GM19395 (cell line): ENCODE measurements around the gene SPTY2D1.
"Not testable (repeated sequence)": the region's sequence is repeated elsewhere in the genome, so short reads cannot be mapped to it uniquely, and the experiment has no call there.

Source experiments
- ATAC-seq: cut with Tn5 transposase; IDR thresholded peaks from one replicate; pipeline ENCODE4 v1.9.1; 2021; ENCODE audit warnings: mild to moderate bottlenecking, moderate library complexity; ENCODE audit not compliant: unreplicated experiment

Gene SPTY2D1, protein sequence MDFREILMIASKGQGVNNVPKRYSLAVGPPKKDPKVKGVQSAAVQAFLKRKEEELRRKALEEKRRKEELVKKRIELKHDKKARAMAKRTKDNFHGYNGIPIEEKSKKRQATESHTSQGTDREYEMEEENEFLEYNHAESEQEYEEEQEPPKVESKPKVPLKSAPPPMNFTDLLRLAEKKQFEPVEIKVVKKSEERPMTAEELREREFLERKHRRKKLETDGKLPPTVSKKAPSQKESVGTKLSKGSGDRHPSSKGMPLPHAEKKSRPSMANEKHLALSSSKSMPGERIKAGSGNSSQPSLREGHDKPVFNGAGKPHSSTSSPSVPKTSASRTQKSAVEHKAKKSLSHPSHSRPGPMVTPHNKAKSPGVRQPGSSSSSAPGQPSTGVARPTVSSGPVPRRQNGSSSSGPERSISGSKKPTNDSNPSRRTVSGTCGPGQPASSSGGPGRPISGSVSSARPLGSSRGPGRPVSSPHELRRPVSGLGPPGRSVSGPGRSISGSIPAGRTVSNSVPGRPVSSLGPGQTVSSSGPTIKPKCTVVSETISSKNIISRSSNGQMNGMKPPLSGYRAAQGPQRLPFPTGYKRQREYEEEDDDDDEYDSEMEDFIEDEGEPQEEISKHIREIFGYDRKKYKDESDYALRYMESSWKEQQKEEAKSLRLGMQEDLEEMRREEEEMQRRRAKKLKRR

DNA sequence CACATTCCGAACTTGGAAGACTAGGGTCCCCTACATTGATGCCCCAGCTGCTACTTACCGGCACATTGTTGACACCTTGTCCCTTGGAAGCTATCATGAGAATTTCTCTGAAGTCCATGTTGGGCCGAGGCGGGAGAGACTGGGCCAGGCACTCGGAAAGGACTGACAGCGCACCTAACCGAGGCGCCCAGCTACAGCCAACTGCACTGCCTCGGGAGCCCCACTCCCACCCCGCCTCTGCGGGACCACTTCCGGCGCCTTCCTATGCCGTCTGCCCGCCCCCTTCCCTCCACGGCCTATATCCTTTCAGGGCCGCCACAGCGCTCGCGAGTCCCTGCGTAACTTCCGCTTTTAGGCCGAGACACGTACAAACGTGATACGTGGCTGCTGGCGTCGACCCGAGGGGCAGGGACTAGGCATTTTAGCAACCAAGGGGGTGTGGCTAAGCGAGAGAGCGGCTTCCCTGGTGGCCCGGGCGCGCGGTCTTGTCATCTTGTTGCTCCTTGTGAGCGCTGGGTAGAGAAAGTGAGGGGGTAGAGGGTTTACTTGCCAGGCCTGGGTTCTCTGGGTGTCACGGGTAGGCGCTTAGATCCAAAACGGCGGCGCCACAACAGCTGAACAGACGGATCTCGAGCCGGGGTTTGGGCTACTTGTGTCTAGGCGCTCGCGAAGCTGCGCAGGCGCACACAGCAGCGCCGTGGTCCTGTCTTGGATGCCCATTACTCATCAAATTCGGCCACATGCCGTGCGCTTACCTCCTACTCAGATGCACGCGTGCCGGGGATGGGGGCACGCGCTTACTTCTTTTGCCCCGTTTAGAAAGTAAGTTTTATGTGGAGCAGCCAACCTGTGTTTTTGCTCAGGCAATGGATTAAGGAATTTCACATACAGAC is at the start of gene SPTY2D1:
SPTY2D1 (minus strand) TSS at position 203 of the 893 bp plus-strand sequence; CDS start at position 118, 85 bp downstream.
- peak; percentile 98 for ATAC-seq

DNA sequence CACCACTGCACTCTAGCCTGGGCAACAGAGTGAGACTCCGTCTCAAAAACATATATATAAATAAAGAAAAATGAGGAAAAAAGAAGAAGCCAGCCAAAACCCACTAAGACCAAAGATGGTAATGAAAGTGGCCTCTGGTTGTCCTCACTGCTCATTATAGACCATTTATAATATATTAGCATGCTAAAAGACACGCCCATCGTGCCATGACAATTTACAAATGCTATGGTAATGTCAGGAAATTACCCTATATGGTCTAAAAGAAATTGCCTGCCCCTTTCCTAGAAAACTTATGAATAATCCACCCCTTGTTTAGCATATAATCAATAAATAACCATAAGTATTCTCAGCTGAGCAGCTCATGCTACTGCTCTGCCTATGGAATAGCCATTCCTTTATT is 48.3 kb upstream of the SPTY2D1 start:
- no peak for ATAC-seq

DNA sequence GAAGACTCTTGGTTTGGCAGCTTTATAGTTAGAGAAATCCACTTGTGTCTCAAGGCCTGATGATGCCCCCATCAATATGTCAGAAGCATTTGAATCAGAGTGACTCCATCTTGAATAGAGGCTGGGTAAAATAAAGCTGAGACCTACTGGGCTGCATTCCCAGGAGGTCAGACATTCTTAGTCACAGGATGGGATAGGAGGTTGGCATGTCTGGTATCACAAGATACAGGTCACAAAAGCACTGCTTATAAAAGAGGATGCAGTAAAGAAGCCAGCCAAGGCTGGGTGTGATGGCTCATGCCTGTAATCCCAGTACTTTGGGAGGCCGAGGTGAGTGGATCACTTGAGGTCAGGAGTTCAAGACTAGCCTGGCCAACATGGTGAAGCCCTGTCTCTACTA is 47.8 kb upstream of the SPTY2D1 start:
- ATAC-seq: not testable (repeated sequence)

DNA sequence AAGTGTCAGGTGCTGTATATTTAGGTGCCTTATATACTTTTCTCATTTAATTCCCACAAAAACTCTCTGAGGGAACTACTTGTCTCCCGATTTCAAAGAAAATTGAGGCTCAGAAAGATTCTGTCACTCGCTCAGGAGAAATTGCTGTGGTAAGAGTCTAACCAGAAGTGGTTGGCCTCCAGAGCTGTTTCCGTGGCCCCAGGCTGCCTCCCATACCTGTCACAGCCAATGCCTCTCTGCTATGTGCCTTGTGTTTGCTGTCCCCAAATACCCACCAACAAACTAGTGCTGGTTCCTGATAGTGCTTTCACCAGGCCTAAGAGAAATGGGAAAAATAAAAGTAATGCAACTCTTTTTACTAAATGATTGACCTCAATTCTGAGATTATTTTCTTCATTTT is 43.4 kb upstream of the SPTY2D1 start:
- no peak for ATAC-seq

DNA sequence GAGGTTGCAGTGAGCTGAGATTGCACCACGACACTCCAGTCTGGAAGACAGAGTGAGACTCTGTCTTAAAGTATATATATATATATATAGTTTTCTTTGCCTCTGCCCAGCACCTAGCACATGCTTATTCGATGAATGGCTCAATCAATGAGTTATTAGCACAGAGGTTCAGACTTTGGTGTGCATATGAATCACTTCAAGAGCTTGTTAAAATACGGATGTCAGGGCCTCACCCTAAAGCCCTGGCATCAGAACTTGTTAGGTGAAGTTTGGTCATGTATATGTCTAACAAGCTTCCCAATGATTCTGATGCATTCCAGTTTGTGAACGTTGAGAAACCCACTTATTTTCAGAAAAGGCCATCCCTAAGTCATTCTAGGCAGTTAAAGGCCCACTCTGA is 42.7 kb upstream of the SPTY2D1 start:
- no peak for ATAC-seq

DNA sequence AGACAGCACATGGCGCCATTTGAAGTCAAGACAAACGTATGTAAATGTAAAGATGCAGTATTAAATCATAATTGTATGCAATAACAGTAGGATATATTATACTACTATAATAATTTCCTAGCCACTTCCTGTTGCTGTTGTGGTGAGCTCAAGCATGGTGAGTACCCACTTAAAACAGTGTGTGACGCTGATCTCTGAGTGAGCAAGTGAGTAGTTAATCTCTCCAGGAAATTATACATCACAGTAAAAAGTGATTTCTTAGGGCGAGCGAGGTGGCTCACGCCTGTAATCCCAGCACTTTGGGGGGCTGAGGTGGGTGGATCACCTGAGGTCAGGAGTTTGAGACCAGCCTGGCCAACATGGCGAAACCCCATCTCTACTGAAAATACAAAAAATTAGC is 38.1 kb upstream of the SPTY2D1 start:
- not testable (repeated sequence) for ATAC-seq

DNA sequence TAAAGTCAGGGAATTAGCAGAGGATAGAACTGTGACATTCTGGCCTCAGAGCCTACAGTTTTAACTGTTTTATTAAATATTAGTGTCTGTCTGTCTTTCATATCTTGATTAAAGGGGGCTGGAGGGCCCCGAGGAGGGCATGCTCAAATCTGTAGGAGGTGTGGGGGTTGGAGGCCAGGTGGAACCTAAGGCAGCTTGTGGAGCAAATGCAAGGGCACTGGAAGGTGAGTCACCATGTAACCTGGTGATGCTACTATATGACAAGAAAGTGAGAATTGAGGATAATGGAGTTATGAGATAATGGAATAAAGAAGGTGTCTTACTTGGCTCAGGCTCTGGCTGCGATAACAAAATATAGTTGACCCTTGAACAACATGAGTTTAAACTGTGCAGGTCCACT is 37.1 kb upstream of the SPTY2D1 start:
- ATAC-seq: no peak

DNA sequence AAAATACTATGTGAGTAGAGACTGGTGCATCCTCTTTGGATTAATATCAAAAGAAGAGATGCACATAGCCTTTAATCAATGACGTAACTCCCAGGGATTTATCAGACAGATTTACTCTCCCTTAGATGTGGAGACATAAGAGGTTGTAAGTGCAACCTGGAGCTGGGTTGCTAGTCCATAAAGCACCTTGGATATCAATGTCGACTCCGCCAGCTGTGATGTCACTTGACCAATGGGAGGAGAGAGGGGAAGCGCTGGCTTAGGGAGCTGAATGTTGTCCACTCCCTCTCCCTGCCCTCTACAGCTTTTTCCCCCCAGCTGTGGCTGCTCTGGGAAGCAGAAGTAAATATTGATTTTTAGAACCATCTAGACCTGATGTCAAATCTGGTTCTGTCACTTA is 35.6 kb upstream of the SPTY2D1 start:
- ATAC-seq: no peak

DNA sequence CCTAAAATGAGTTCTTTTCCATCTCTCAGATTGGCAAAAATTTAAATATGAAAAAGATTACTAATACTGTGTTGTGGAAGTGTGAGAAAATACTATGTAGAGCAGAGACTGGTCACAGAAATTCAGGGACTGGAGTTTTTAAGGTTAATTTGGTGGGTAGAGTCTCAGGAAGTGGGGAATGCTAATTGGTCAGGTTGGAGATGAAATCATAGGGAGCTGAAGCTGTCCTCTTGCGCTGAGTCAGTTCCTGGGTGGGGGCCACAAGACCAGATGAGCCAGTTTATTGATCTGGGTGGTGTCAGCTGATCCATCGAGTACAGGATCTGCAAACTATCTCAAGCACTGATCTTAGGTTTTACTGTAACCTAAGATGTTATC is 35.1 kb upstream of the SPTY2D1 start:
- no peak for ATAC-seq

DNA sequence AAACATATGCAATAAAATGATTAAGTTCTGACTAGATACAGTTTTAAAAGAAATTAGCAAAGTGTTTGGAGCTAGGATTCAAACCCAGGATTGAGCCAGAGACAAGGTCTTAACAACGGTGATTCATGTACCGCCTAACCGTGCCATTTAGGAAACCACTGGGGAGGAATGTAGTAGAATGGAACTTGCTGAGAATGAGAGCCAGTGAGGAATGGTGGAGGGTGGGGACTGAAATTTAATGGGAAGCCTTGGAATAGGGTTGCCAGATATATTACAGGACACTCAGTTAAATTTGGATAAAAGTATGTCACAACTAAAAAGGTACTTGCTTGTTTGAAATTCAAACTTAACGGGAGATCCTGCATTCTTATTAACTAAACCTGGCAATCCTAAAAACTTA is 34.0 kb upstream of the SPTY2D1 start:
- no peak for ATAC-seq

DNA sequence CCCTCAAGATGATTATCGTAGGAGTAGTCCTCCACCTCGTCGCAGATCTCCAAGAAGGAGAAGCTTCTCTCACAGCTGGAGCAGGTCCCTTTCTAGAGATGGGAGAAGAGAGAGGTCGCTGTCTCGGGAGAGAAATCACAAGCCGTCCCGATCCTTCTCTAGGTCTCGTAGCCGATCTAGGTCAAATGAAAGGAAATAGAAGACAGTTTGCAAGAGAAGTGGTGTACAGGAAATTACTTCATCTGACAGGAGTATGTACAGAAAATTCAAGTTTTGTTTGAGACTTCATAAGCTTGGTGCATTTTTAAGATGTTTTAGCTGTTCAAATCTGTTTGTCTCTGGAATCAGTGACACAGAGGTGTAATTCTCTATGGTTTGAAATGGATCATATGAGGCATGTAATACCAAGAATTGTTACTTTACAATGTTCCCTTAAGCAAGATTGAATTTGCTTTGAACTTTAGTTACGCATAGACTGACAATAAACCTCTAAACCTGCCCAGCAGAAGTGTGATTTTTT is 31.3 kb upstream of the SPTY2D1 start:
- not testable (repeated sequence) for ATAC-seq

DNA sequence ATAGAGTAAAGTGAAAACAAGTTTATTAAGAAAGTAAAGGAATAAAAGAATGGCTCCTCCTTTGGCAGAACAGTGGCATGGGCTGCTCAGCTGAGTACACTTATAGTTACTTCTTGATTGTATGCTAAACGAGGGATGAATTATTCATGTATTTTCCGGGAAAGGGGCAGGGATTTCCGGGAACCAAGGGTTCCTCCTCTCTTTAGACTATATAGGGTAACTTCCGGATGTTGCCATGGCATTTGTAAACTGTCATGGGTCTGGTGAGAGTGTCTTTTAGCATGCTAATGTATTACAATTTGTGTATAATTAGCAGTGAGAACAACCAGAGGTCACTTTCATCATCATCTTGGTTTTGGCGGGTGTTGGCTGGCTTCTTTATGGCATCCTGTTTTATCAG is 23.5 kb upstream of the SPTY2D1 start:
- no peak for ATAC-seq

DNA sequence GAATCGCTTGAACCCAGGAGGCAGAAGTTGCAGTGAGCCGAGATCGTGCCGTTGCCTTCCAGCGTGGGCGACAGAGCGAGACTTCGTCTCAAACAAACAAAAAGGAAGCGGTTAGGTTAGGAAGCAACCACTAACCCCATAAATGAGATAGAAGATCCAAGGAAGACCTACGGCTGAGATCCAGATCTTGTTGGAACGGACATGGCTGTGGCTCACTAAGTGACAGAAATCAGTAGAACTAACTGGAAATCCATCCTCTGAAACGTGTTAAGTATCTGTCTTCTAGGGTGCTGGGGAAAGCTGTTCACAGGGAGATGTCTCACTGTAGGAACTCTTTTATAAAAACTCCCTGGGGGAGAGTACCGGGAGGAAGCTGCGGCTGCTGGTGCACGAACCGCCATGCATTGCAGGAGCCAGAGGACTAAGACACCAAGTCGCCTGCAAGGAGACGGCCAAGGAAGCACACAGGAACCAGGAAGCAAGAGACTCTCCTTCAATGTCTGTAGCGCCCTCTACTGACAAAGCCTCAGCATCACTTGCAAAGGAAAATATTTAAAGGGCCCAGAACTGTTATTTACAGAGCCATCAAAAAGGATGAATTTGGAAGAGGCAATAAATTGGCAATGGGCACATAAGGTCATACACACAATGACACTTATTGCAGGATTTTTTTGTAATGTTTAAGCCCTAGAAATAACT is 16.9 kb upstream of the SPTY2D1 start:
- peak; percentile 60 for ATAC-seq

DNA sequence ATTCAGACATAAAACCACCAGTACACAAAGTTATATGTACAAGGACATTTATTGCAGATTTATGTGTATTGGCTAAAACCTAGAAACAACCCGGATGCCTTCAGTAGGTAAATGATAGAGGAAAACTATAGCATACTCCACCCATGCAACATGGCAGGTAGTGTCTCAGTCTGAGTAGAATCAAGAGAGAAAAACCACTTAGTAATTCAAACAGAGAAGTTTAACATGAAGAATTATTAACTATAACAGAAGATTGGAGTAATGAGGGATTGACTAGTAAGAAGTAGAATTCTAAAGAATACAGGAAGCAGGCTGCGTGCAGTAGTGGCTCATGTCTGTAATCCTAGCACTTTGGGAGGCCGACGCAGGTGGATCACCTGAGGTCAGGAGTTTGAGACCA is 16.2 kb upstream of the SPTY2D1 start:
- no peak for ATAC-seq

DNA sequence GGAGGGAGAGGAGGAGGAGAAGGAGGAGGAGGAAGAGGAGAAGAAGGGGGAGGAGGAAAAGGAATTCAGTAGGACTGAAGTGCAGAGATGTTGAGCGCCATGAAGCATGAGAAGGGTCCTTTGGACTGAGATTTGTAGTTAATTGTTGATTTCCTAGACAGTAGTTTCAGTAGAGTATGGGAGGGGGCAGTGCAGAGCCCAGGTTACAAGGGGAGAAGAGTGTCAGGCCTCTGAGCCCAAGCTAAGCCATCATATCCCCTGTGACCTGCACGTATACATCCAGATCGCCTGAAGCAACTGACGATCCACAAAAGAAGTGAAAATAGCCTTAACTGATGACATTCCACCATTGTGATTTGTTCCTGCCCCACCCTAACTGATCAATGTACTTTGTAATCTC is 8.9 kb upstream of the SPTY2D1 start:
- not testable (repeated sequence) for ATAC-seq

DNA sequence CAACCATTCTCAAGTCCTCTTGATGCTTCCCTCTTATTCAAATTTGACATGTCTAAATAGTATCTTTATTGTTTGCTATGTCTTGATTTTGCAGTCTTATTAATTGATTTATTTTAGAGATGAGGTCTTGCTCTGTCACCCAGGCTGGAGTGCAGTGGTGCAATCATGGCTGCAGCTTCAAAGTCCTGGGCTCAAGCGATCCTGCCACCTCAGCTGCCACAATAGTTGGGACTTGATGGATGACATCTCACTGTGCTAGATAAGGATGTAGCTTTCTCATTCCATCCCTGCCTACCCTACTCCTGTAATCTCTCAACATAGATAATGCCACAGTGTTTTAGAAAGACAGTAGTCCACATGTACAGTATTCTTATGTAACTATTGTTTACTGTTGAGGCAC is 7.5 kb upstream of the SPTY2D1 start:
- ATAC-seq: no peak

DNA sequence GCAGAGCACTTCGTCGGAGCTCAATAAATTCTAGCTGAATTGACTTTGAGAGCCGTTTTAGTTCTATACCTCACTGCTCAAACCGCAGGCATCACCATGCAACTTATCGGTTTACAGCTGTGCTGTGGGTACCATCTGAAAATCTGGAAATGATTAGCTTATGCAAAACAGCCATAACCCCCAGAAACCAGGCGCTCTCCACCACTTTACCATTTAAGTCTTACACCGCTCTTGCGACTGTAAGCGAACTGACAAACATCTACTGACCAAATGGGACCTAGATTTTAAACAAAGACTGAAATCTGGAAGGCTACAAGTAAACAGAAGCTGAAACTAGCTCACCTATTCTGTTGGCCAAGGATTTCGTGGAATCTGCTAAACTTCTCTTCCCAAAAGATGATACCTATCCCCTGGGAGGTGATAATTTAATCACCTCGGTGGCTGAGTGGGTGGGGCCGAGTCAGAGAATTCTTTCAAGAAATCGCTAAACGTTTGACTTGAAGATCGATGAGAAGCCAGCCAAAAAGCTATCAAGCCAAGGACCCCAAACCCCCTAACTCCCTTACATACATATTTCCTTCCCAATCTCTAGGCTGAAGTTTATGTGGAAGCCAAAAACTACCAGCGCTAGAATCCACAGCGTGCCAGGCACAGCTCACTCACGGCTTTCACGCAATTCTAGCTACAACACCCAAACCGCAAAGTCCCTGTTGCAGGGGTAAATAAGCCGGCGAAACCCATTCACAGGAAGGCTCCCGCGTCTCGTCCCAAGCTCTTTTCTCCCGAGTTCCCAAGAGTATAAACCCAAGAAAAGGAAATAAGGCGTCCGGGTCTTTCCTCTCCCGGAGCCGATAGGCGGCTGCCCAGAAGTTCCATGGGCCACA is 644 bp downstream of the SPTY2D1 start:
- peak; percentile 56 for ATAC-seq

DNA sequence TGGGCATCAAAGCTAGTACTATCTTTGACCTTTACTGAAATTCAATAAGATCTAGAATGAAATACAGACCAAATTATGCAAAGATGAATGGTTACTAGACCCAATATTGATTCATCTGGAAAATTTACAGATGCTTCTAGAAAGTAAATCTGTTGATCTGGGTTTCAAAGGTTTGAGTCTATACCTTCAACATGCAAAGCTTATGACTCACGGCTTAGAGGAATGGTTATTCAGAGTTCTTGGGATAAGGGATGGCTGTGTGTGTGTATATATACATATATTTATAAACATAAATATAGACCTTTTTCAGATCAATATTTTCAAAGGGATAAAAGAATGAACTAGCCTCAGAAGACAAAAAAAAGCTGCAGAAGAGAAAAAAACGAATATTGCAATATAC is 1.3 kb downstream of the SPTY2D1 start:
- ATAC-seq: no peak

DNA sequence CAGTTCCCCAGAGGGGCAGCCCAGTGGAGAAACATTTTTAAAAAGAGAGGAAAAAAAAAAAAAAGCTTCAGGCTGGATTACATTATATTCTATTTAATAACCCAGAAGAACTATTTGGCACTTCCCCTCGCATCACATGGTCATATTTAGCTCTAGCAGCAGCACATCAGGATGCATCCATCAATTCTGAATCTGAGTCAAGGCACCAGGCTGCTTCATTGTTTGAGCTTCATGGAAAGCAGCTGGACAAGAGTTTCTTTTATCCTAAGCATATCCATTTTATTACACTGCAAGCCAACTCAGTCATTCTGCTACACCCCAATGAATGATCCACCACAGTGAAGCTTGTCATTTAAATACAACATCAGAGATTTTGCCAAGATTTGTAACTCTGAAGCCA is 10.0 kb downstream of the SPTY2D1 start:
- no peak for ATAC-seq

DNA sequence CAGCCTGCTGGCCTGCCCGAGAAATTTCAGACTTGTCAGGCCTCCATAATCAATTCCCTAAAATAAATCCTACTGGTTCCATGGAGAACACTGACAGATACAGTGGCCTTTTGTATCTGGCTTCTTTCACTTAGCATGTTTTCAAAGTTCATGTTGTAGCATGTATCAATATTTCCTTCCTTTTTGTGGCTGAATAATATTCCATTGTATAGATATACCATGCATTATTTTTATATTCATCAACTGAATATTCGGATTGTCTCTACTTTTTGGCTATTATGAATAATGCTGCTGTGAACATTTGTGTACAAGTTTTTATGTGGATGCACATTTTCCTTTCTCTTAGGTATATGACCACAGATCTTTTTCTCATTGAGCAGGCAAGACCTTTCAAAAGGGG is 10.4 kb downstream of the SPTY2D1 start:
- no peak for ATAC-seq
